K562 (cell line): ENCODE data around the gene ZDHHC14. TPM values are rescaled to one million over a fixed set of nuclear protein-coding genes. Genes with fewer than 3 reads are reported as not detected.
A peak's percentile ranks its signal among the peaks of the same experiment; 100 is the strongest.

Experiments
- ARID1B ChIP-seq: fragments of 450-650 bp; IDR thresholded peaks from 2 replicates; pipeline ENCODE4 v1.6.1; 2016; ENCODE audit warnings: antibody characterized with exemption, mild to moderate bottlenecking, inconsistent platforms
- ATF1 ChIP-seq, 2 experiments: fragments of 450-650 bp in 1 of 2; IDR thresholded peaks; 2 replicates each; pipeline ENCODE4 v1.6.1; 2016; ENCODE audit warnings: missing compliant biosample characterization in 1 of 2, missing genetic modification characterization in 1 of 2
- CC2D1A ChIP-seq: fragments of 450-650 bp; IDR thresholded peaks from 2 replicates; pipeline ENCODE4 v1.6.1; 2017; ENCODE audit warnings: mild to moderate bottlenecking
- DNMT1 ChIP-seq: fragments of 450-650 bp; IDR thresholded peaks from 2 replicates; pipeline ENCODE4 v1.6.1; 2016; ENCODE audit warnings: antibody characterized with exemption, mild to moderate bottlenecking
- E2F1 ChIP-seq: sonication (generic); formaldehyde crosslinking; IDR thresholded peaks from 2 replicates; pipeline ENCODE4 v1.8.1; 2023; ENCODE audit warnings: mild to moderate bottlenecking, missing genetic modification reagents, moderate library complexity
- EP400 ChIP-seq: fragments of 450-650 bp; IDR thresholded peaks from 2 replicates; pipeline ENCODE4 v1.6.1; 2017; ENCODE audit warnings: antibody characterized with exemption, mild to moderate bottlenecking, moderate library complexity
- FOXJ2 ChIP-seq: fragments of 200-800 bp; sonication (Bioruptor generic); IDR thresholded peaks from 2 replicates; pipeline ENCODE4 v1.6.1; 2016; ENCODE audit warnings: missing genetic modification characterization, missing compliant biosample characterization
- FOXK2 ChIP-seq, 2 experiments: fragments of 450-650 bp; IDR thresholded peaks in 1 of 2; conservative IDR thresholded peaks in 1 of 2; 2 replicates each; pipeline ENCODE4 v1.6.1; 2016; ENCODE audit warnings: low read depth in 2 of 2, mild to moderate bottlenecking in 1 of 2
- GATAD2B ChIP-seq: fragments of 450-650 bp; IDR thresholded peaks from 2 replicates; pipeline ENCODE4 v1.6.1; 2017; ENCODE audit warnings: mild to moderate bottlenecking, borderline replicate concordance
- GTF2A2 ChIP-seq: IDR thresholded peaks from 2 replicates; pipeline ENCODE4 v1.6.1; 2016; ENCODE audit warnings: mild to moderate bottlenecking, missing genetic modification characterization, missing compliant biosample characterization
- MTA2 ChIP-seq: fragments of 450-650 bp; IDR thresholded peaks from 2 replicates; pipeline ENCODE4 v1.6.1; 2016; ENCODE audit warnings: low read depth
- MTA3 ChIP-seq: fragments of 450-650 bp; formaldehyde crosslinking; IDR thresholded peaks from 2 replicates; pipeline ENCODE4 v1.6.1; 2017; ENCODE audit warnings: mild to moderate bottlenecking, borderline replicate concordance
- NFIC ChIP-seq: fragments of 450-650 bp; IDR thresholded peaks from 2 replicates; pipeline ENCODE4 v1.6.1; 2017; ENCODE audit warnings: mild to moderate bottlenecking, inconsistent platforms
- NFRKB ChIP-seq: fragments of 450-650 bp; IDR thresholded peaks from 2 replicates; pipeline ENCODE4 v1.6.1; 2016; ENCODE audit warnings: low read depth
- NR2C1 ChIP-seq, 2 experiments: fragments of 450-650 bp; IDR thresholded peaks; 2 replicates each; pipeline ENCODE4 v1.6.1; 2017; ENCODE audit warnings: mild to moderate bottlenecking in 2 of 2, antibody characterized with exemption in 1 of 2, inconsistent platforms in 1 of 2, missing compliant biosample characterization in 1 of 2, missing genetic modification characterization in 1 of 2
- SLC30A9 ChIP-seq: fragments of 250-450 bp; sonication (Bioruptor Pico); IDR thresholded peaks from 2 replicates; pipeline ENCODE4 v1.8.0; 2022; ENCODE audit warnings: mild to moderate bottlenecking, moderate library complexity
- SMAD1 ChIP-seq: fragments of 150-350 bp; IDR thresholded peaks from 2 replicates; pipeline ENCODE4 v1.6.1; 2014; ENCODE audit warnings: low read length, low read depth; ENCODE audit not compliant: partially characterized antibody
- TCF7 ChIP-seq: sonication (generic); IDR thresholded peaks from 2 replicates; pipeline ENCODE4 v1.6.1; 2016; ENCODE audit warnings: antibody characterized with exemption, borderline replicate concordance
- USF1 ChIP-seq: sonication (generic); formaldehyde crosslinking; IDR thresholded peaks from 2 replicates; pipeline ENCODE4 v1.9.0; 2022; ENCODE audit warnings: mild to moderate bottlenecking, missing genetic modification reagents
- ZBTB17 ChIP-seq: fragments of 450-650 bp; formaldehyde crosslinking; IDR thresholded peaks from 2 replicates; pipeline ENCODE4 v1.4.0; 2020; ENCODE audit warnings: mild to moderate bottlenecking
- ZNF280B ChIP-seq: fragments of 250-450 bp; sonication (Bioruptor Pico); IDR thresholded peaks from 2 replicates; pipeline ENCODE4 v1.5.1; 2021; ENCODE audit warnings: mild to moderate bottlenecking
- ZNF639 ChIP-seq, 2 experiments: fragments of 200-800 bp in 1 of 2; sonication (Bioruptor generic) in 1 of 2; sonication (generic) in 1 of 2; formaldehyde crosslinking in 1 of 2; IDR thresholded peaks in 1 of 2; conservative IDR thresholded peaks in 1 of 2; 2 replicates each; pipeline versions ENCODE4 v1.5.0 to v1.6.1; 2016 to 2020; ENCODE audit warnings: missing compliant biosample characterization in 1 of 2, missing genetic modification characterization in 1 of 2, missing genetic modification reagents in 1 of 2
- polyA plus RNA-seq, 8 experiments: library from polyadenylated mRNA; depleted of rRNA in 4 of 8; stranded (reverse) in 5 of 8; unstranded in 3 of 8; fragments of >200 nt; fragmentation: Nextera tagmentation in 2 of 8; fragmentation: Illumina TruSeq in 1 of 8; extraction: Ambion mirVana in 2 of 8; extraction: Trizol in 1 of 8; gene quantifications; 2 replicates each; pipeline versions ENCODE4 v1.2.1 to v1.2.3, GENCODE V29; 2011 to 2014; ENCODE audit warnings: inconsistent platforms in 1 of 8, missing spikeins in 1 of 8
- total RNA-seq, 7 experiments: library from RNA; depleted of rRNA in 6 of 7; stranded (reverse); fragments of >200 nt in 6 of 7; fragmentation: Illumina TruSeq in 2 of 7; extraction: Trizol in 2 of 7; gene quantifications; 2 replicates each; pipeline versions ENCODE4 v1.2.1 to v1.2.3, GENCODE V29; 2011 to 2021; ENCODE audit warnings: low replicate concordance in 1 of 7

Gene ZDHHC14
- total and polyA plus RNA-seq, 9 of the 15 experiments (the other 6 are each of a cell fraction or from before 2014, with no cell fraction given), result 0.92 to 23.1 (median 13.8) TPM

- TF ChIP-seq FOXJ2 (tag) (no peak), E2F1 (peak; percentile 48; the same call in 1 of the 2 replicates), DNMT1 (no peak), NFIC (peak; percentile 61; the same call in 1 of the 2 replicates), ZNF280B (no peak), GTF2A2 (tag) (no peak), MTA3 (peak; percentile 65; the same call in 1 of the 2 replicates), TCF7 (0 out of 2 replicates have a peak, but pooled peaks have one; percentile 76), CC2D1A (no peak), ATF1 (CRISPR knock-in tag; IDR thresholded peaks at IDR 0.05) (no peak), ATF1 (tag; IDR thresholded peaks at IDR 0.05) (peak; percentile 44; the same call in 1 of the 2 replicates), SMAD1 (no peak), MTA2 (no peak), ZBTB17 (CRISPR knock-in tag) (peak; percentile 98), FOXK2 (conservative IDR thresholded peaks at IDR 0.05 in 1 of 2, IDR thresholded peaks at IDR 0.05 in 1 of 2; ENCODE audit: low read depth in 2 of 2) (peak; percentile 89 to 94), NR2C1 (IDR thresholded peaks at IDR 0.05) (no peak), NR2C1 (tag; IDR thresholded peaks at IDR 0.05) (peak; percentile 62; the same call in 1 of the 2 replicates), NFRKB (peak; percentile 91), ARID1B (0 out of 2 replicates have a peak, but pooled peaks have one; percentile 39), SLC30A9 (CRISPR knock-in tag) (no peak), USF1 (CRISPR knock-in tag) (peak; percentile 75), EP400 (peak; percentile 63), GATAD2B (no peak), ZNF639 (CRISPR knock-in tag; conservative IDR thresholded peaks at IDR 0.05 in 1 of 2, IDR thresholded peaks at IDR 0.05 in 1 of 2) (peak in 1 of 2 experiments; percentile 64; a peak in 1 of 4 replicates)
Measured at GRCh38 chr6:157518397-157519250, 137.6 kb downstream of the ZDHHC14 start (continued).
